ENCODE data around the gene UFSP2. TPM values are rescaled to one million over a fixed set of nuclear protein-coding genes. Genes with fewer than 3 reads are reported as not detected.
A peak's percentile ranks its signal among the peaks of the same experiment; 100 is the strongest.
"Not testable (repeated sequence)": the region's sequence is repeated elsewhere in the genome, so short reads cannot be mapped to it uniquely, and the experiment has no call there.

The UFSP2 gene
- total RNA-seq, 2 donors from 2014 or later: 28.7 to 40.0 TPM

GRCh38 chr4:185378264-185378663 is 47.5 kb downstream of the UFSP2 start:
- ATAC-seq: no peak
- Mint-ChIP-seq H3K9me3 (peaks cover 3 to 4% of the 10 kb centered on the region in 2 donors), H3K27ac (no peak overlapping the region), H3K36me3 (peaks cover 8 to 9% of the 10 kb centered on the region in 2 donors)
- no peak for DNase-seq (ENCODE audit: low spot score in 2 of 2)

- ATAC-seq (no peak), DNase-seq (ENCODE audit: low spot score in 2 of 2) (no peak)
- Mint-ChIP-seq H3K9me3 (no peaks in the 10 kb centered on the region), H3K27ac (no peak overlapping the region), H3K36me3 (peaks cover 0 to 5% of the 10 kb centered on the region in 2 donors)
These were observed 51.2 kb downstream of the UFSP2 start for GRCh38 chr4:185374573-185374972.

- H3K27ac Mint-ChIP-seq: no peak overlapping the region
- H3K9me3 Mint-ChIP-seq: no peaks in the 10 kb centered on the region
- peaks cover 0 to 5% of the 10 kb centered on the region in 2 donors for H3K36me3 Mint-ChIP-seq
- DNase-seq (ENCODE audit: low spot score in 2 of 2): no peak
- ATAC-seq: no peak
These were observed 51.7 kb downstream of the UFSP2 start for GRCh38 chr4:185374027-185374426.

- DNase-seq (ENCODE audit: low spot score in 2 of 2) (no peak), ATAC-seq (no peak)
- Mint-ChIP-seq H3K9me3 (no peaks in the 10 kb centered on the region), H3K36me3 (peaks cover 0 to 5% of the 10 kb centered on the region in 2 donors), H3K27ac (no peak overlapping the region)
These were observed 54.1 kb downstream of the UFSP2 start for GRCh38 chr4:185371702-185372101.

- Mint-ChIP-seq H3K9me3 (no peaks in the 10 kb centered on the region), H3K27ac (no peak overlapping the region), H3K36me3 (peaks cover 0 to 5% of the 10 kb centered on the region in 2 donors)
- ATAC-seq (no peak), DNase-seq (ENCODE audit: low spot score in 2 of 2) (no peak)
These were observed 55.4 kb downstream of the UFSP2 start for GRCh38 chr4:185370268-185370949.

GRCh38 chr4:185369731-185370130 is 56.0 kb downstream of the UFSP2 start:
- Mint-ChIP-seq H3K27ac (no peak overlapping the region), H3K36me3 (peaks cover 0 to 5% of the 10 kb centered on the region in 2 donors)
- ATAC-seq: no peak

GRCh38 chr4:185364886-185365285 is 60.9 kb downstream of the UFSP2 start:
- Mint-ChIP-seq H3K36me3 (no peaks in the 10 kb centered on the region), H3K27ac (no peak overlapping the region), H3K9me3 (no peaks in the 10 kb centered on the region)
- DNase-seq (ENCODE audit: low spot score in 2 of 2) (no peak), ATAC-seq (no peak)

More at GRCh38 chr4:185369731-185370130, 56.0 kb downstream of the UFSP2 start:
- DNase-seq (ENCODE audit: low spot score in 2 of 2): no peak
- no peaks in the 10 kb centered on the region for H3K9me3 Mint-ChIP-seq

GRCh38 chr4:185363251-185363650 is 62.5 kb downstream of the UFSP2 start:
- ATAC-seq (no peak), DNase-seq (ENCODE audit: low spot score in 2 of 2) (no peak)
- H3K27ac Mint-ChIP-seq: no peak overlapping the region
- no peaks in the 10 kb centered on the region for H3K9me3 Mint-ChIP-seq
- no peaks in the 10 kb centered on the region for H3K36me3 Mint-ChIP-seq

GRCh38 chr4:185362570-185362969 is 63.2 kb downstream of the UFSP2 start:
- not testable (repeated sequence) for H3K36me3 Mint-ChIP-seq; H3K27ac Mint-ChIP-seq; DNase-seq (ENCODE audit: low spot score in 2 of 2); ATAC-seq; H3K9me3 Mint-ChIP-seq

- DNase-seq (ENCODE audit: low spot score in 2 of 2) (no peak), ATAC-seq (no peak)
- Mint-ChIP-seq H3K36me3 (no peaks in the 10 kb centered on the region), H3K9me3 (no peaks in the 10 kb centered on the region), H3K27ac (no peak overlapping the region)
These were observed 63.9 kb downstream of the UFSP2 start for GRCh38 chr4:185361872-185362271.

- ATAC-seq (no peak), DNase-seq (ENCODE audit: low spot score in 2 of 2) (no peak)
- no peaks in the 10 kb centered on the region for H3K9me3 Mint-ChIP-seq
- H3K36me3 Mint-ChIP-seq: no peaks in the 10 kb centered on the region
- no peak overlapping the region for H3K27ac Mint-ChIP-seq
These were observed 65.9 kb downstream of the UFSP2 start for GRCh38 chr4:185359767-185360446.

- ATAC-seq (no peak), DNase-seq (ENCODE audit: low spot score in 2 of 2) (no peak)
- Mint-ChIP-seq H3K36me3 (no peaks in the 10 kb centered on the region), H3K27ac (no peak overlapping the region), H3K9me3 (no peaks in the 10 kb centered on the region)
These were observed 66.8 kb downstream of the UFSP2 start for GRCh38 chr4:185358959-185359358.

- DNase-seq (ENCODE audit: low spot score in 2 of 2): no peak
- H3K27ac Mint-ChIP-seq: no peak overlapping the region
- no peaks in the 10 kb centered on the region for H3K36me3 Mint-ChIP-seq
- no peak for ATAC-seq
- H3K9me3 Mint-ChIP-seq: no peaks in the 10 kb centered on the region
These were observed 67.2 kb downstream of the UFSP2 start for GRCh38 chr4:185358514-185358913.

GRCh38 chr4:185357733-185358440 is 67.9 kb downstream of the UFSP2 start:
- Mint-ChIP-seq H3K27ac (no peak overlapping the region), H3K9me3 (no peaks in the 10 kb centered on the region), H3K36me3 (no peaks in the 10 kb centered on the region)
- DNase-seq (ENCODE audit: low spot score in 2 of 2) (no peak), ATAC-seq (peak in 1 of 2 donors; percentile 16)

GRCh38 chr4:185357211-185357610 is 68.6 kb downstream of the UFSP2 start:
- Mint-ChIP-seq H3K36me3 (no peaks in the 10 kb centered on the region), H3K9me3 (no peaks in the 10 kb centered on the region), H3K27ac (no peak overlapping the region)
- no peak for DNase-seq (ENCODE audit: low spot score in 2 of 2)
- peak in 1 of 2 donors; percentile 82 for ATAC-seq

GRCh38 chr4:185352741-185353140 is 73.0 kb downstream of the UFSP2 start:
- ATAC-seq (no peak), DNase-seq (ENCODE audit: low spot score in 2 of 2) (no peak)
- peak overlapping the region in 1 of 2 donors; percentile 78 for H3K27ac Mint-ChIP-seq
- peaks cover 7 to 15% of the 10 kb centered on the region in 2 donors for H3K36me3 Mint-ChIP-seq
- H3K9me3 Mint-ChIP-seq: no peaks in the 10 kb centered on the region

- Mint-ChIP-seq H3K9me3 (no peaks in the 10 kb centered on the region), H3K27ac (peak overlapping the region in 1 of 2 donors; percentile 78), H3K36me3 (peaks cover 7 to 15% of the 10 kb centered on the region in 2 donors)
- no peak for DNase-seq (ENCODE audit: low spot score in 2 of 2)
- ATAC-seq: no peak
These were observed 73.6 kb downstream of the UFSP2 start for GRCh38 chr4:185352202-185352601.

Data from activated naive CD4-positive, alpha-beta T cell treated with anti-CD3 and anti-CD28 coated beads, Interleukin-2, amount 50 U/mL, for 72 hours (primary cell).